Amniotic epithelial cell (primary cell): Measurements from ENCODE around the gene SLC35A4.

Experiments
- DNase-seq: peaks from one replicate; pipeline ENCODE4 v3.0.0-alpha.2; 2010; ENCODE audit warnings: low read depth

Gene SLC35A4, protein sequence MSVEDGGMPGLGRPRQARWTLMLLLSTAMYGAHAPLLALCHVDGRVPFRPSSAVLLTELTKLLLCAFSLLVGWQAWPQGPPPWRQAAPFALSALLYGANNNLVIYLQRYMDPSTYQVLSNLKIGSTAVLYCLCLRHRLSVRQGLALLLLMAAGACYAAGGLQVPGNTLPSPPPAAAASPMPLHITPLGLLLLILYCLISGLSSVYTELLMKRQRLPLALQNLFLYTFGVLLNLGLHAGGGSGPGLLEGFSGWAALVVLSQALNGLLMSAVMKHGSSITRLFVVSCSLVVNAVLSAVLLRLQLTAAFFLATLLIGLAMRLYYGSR

DNA sequence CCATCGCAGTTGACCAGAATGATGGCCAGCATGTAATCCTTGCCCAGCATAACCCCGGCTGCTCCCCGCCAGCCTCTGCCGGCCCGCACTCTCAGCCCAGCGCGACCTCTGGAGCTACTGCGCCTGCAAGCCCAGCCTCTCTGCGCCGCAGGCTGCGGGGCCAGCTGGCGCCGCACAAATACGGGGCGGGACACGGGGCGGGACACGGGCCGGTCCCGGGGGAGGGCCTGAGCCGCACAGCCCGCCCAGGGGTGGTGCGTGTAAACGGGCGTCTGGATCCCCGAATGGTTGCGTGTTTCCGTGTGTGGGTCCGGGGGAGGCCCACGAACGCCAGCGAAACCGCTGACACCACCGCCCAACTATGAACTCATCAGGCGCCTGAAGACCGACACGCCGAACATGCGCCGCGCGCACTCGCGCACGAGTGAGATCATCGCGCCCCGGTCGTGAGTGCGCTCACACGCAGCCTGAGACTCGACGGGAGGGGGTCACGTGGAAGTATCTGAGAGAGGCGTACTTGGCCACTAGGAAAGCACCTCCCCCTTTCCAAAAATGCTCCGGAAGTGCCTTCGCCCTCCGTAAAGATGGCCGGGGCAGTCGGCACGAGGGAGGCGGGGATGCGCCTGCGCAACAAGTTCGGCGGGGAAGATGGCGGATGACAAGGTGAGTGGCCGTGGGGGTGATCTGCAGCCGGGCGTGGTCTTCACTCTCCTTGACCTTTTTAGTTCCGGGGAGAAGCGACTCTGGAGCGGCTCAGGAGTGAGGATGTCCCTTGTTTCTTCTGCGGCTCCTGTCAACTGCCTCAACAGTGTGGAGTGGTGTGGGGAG is at the start of gene SLC35A4, which contains the start of gene APBB3:
TSS of gene SLC35A4 (plus strand) at position 633 of the 828 bp plus-strand sequence. CDS start 2,342 bp downstream, outside the sequence.
TSS of gene APBB3 (minus strand) at position 403 of the 828 bp plus-strand sequence. CDS start at position 50, 353 bp downstream.
- peak; percentile 100 for DNase-seq

DNA sequence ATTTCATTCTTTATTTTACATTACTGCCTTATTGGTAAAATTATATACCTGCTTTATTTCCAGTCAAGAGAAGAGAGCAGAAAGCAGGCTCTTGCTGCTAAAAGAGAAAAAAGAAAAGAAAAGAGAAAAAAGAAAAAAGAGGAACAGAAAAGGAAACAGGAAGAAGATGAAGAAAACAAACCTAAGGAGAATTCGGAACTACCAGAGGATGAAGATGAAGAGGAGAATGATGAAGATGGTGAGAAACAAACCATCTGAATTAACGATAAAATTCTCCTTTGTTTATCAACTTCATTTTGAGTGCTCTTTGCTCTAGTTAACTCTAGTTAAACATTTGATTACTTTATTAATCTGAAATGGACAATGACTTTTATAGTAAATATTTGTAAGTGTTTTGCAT is 40.6 kb upstream of the SLC35A4 start:
- no peak for DNase-seq

DNA sequence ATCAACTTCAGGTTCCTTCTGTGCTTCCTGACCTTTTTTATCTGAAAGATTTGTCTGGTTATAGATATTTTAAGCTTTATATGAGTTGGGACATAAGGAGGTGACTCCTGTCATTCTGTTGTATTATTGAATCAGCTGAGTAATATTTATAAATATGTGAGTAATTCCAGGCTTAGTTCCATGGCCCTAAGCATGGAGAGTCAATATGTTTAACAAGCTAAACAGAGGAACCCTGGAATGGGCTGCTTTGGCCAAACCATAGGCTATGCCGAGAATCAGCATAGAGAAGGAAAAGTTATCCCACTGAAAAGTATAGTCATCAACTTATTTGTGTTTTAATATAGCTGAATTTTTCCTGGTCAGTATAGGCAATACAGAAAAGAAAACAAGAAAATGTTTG is 24.4 kb upstream of the SLC35A4 start:
- DNase-seq, result no peak

DNA sequence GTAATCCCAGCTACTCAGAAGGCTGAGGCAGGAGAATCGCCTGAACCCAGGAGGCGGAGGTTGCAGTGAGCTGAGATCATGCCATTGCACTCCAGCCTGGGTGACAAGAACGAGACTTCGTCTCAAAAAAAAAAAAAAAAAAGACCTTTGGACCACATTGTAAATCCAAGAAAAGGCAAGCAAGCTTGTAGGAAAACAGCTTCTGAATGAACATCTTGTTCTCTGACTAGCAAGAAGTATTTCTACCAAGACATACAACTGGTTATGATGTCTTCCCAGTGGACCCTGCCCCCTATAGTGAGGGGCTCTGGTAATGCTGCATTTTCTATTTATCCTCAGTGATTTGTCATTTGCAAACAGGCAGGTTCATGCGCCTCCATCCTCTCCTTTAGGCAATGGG is 21.7 kb upstream of the SLC35A4 start:
- no peak for DNase-seq

DNA sequence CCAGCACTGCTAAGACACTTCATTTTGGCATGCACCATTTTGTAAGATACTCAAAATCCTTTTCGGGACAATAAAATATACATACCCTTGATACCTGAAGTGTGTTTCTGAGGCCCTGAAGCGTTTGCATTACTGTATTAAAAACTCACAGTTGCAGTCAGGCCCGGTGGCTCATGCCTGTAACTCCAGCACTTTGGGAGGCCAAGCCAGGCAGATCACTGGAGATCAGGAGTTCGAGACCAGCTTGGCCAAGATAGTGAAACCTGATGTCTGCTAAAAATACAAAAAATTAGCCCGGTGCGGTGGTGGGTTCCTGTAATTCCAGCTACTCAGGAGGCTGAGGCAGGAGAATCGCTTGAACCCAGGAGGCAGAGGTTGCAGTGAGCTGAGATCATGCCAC is 19.6 kb upstream of the SLC35A4 start:
- DNase-seq, result no peak

DNA sequence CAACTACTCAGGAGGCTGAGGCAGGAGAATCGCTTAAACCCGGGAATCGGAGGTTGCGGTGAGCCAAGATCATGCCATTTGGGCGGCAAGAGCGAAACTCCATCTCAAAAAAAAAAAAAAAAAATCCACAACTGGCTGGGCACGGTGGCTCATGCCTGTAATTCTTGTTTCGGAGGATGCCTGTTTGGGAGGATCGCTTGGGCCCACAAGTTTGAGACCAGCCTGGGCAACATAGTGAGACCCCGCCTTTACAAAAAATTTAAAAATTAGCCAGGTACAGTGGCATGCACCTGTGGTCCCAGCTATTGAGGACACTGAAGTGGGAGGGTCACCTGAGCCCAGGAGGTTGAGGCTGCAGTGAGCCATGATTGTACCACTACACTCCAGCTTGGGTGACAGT is 19.0 kb upstream of the SLC35A4 start:
- DNase-seq, result no peak

DNA sequence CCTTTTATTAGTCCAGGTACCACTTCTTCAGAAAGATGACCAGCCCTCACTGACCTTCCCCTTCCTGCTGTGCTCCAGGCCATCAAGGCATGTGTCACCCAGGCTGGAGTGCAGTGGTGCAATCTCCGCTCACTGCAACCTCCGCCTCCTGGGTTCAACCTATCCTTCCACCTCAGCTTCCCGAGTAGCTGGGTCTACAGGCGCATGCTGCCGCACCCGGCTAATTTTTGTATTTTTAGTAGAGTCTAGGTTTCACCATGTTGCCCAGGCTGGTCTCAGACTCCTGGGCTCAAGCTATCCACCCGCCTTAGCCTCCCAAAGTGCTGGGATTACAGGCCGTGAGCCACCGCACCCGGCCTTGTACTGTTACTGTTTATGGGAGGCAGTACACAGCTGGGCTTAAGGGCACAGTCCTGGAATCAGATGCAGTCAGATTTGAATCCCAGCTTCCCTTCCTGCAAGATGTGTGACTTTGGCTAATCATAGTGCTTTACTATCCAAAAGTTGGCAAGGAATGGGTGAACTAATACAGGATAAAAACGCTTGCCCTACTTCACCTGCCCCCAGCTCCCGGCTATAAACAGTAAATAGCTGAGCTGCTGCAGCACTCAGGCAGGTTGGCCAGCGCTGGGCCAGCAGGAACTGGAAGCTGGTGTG is 17.6 kb upstream of the SLC35A4 start:
- DNase-seq, result no peak

DNA sequence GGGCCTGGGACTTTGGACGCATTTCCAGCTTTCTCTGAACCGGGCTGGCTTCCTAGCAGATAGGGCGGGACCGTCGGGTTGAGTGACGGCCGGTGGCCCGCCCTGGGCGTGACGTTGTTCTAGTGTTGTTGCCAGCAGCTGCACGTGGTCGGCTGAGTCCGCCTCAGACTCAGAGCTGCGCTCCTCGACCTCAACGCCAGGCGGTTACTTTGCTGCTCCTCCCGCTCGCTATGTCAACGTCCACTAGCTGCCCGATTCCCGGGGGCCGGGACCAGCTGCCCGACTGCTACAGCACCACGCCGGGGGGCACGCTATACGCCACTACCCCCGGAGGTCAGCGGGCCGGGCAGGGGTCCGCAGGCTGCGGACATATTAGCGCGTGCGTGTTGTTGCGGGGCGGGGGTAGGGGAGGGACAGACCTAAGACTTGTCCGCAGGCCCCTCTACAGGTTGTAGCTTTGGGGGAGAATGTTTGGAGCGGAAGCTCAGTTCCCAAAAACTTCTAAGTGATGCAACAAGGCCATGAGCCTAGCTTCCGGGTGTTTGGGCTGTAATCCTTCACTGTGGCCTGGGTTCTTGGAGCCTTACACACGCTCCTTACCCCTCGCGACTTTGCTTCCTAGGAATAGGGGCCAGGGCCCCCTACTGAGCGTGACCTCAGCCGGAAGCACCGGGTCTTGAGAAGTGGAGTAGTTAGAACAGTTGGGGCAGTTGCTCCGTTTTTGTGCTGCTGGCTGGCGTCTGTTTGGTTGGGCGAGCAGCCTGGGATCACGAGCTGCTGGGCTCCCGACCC is 16.9 kb upstream of the SLC35A4 start, which contains the start of gene EIF4EBP3:
TSS of gene EIF4EBP3 (plus strand) at position 155 of the 792 bp plus-strand sequence. CDS start at position 231, 76 bp downstream.
- peak; percentile 92 for DNase-seq

DNA sequence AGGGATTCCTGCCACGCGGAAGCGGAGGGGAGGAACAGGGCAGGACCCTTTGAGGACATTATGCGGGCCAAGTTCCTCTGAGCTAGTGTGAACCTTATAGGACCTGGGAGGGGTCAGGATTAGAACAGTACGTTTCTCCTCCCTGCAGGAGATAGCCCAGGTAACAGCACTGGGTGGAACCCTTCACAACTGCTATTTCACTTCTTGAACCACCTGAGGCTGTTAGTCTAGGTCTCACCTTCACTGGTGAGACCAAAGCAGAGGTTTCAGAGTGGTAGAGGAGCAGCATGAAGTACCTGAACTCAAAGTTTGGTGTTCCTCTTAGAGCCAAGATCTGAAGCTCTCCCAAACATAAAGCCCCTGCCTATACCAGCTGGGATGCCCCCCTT is 16.3 kb upstream of the SLC35A4 start:
- DNase-seq, result no peak

DNA sequence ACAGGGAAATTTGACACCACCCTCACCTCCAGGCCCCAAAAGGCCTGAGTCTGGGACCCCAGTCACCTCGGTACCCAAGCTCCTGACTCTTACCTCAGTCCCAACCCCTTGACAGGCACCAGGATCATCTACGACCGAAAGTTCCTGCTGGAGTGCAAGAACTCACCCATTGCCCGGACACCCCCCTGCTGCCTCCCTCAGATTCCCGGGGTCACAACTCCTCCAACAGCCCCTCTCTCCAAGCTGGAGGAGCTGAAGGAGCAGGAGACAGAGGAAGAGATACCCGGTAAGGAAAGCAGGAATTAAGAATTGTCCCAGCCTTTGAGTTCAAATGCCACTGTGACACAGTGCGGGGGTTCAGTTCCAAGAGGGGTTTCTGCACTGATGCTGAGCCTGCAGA is 15.8 kb upstream of the SLC35A4 start:
- no peak for DNase-seq

DNA sequence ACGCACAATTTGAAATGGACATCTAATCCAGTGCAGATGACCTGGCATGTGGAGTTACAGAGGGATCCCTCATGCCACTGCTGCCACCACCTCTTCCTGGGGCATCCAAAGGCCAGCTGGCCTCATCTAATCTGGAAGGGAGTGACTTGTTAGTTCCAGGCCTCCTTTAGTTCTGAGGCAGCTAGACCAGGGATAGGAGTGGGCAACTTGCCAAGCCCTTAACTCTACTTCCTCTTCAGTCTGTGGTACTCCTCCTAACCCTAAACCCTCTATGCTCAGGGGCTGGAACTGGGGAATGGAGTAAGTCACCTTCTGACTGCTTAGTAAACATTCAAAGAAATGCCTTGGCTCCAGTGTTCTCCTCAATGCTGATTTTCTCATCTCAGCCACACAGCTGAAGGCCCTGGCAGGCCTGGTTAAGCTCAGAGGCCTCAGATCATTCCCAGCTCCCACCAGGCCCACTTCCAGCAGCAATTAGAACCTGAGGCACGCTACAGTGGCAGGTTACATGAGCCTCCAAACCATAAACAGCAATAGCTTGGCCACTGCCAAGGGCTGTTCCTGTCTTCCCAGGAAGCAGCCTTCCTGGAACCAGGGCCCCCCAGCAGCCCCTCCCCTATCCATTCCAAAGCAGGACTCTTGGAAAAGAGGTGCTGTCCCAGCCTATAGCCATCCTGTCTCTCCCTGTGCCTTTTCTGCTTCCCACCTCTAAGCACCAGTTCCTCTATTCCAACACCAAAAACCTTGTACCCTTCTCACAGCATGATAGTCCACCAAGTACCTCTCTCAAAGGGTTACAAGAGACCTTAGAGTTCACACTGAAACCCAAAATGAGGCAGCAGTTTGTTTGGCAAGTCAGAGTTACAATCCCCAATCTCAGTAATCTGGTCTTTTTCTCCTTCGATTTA is 15.1 kb upstream of the SLC35A4 start:
- peak; percentile 53 for DNase-seq

DNA sequence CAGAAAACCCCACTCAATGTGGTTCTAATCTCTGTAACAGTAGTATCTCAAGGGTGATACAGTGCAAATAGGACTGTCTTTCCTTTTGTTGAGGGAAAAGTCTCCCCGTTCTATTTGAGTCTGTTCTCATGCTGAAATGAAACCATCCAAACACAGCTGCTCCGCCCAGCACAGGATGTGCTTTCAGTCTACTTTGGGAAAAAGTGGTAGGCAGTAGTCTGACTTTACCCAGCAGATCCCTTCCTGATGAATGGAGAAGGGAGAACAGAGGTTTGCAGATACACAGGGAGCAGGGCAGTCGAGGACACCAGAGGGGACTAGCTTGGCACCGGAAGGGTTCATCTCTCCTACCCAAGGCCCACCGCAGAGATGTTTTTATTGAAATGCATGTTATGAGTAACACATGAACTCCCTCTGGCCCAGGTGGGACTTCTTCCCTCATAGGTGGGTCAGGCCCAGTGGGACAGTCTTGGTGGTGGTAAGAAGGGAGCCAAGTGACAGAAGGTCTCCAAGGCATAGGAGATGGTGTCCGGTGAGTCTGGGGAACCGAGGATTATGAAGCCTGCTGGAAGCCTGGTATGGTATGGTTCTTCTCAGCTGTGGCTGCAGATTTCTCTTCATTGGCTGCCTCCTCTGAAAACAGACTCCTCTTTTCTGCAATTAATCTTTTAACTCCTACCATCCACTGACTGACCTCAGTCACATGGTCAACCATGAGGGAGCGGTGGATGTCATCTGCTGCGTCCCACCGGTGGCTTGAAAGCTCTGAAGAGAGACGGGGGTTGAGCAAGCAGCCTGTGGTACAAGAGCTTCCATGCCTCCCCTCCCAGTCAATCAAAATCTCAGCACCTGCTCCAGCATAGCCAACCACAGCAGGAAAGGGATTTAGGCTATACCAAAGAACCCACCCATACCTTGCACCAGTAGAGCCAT is 14.2 kb upstream of the SLC35A4 start:
- no peak for DNase-seq

DNA sequence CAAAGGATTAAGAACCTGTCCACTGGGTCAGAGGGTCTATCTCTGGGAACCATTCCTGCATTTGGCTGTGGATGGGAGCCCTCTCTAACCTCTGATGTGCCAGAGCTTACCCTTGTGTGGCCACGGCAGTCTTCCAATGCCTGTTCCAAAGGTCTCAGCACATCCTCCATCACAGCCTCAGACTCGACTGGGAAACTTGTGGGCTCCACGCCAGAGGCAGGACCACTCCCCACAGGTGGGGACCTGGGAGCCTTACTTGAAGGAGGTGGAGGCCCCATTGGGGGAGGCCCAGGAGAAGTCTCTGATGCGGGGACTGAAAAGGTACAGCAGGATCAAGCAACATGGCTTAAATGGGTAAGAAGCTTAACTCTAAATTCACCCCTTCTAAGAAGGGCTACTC is 12.8 kb upstream of the SLC35A4 start:
- DNase-seq, result no peak

DNA sequence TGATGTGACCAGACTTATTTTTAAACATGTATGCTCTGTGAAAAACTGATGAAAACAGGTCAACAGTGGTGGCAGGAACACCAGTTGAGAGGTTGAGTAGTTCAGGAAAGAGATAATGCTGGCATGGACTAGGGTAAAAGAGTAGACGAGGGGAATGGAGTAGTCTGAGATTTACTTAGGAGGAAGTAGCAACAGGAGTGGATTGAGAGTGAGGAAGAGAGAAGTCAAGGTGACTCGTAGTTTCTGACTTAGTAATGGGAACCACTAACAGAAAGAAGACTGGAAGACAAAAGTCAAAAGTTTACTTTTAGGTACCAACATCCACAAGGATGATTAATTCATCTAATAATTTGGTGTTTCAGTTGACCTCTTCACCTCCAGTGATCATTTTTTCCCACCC is 11.0 kb upstream of the SLC35A4 start:
- DNase-seq, result no peak

DNA sequence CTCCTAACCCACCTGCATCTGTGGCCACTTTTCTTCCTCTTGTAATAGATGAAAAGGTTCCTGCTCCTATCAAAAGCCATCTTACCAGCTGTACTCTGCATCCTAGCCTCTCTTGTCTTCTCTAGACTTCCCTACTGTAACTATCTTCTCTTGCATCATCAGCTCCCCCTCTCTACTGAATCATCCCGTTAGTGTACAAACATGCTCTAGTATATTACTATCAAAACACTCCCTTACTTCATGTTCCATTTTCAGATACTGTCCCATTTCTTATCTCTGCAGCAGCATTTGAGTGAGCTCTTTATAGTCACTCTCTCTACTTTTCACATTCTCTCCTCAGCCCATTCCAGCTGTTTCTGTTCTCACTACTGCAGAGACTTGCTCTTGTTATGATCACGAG is 10.2 kb upstream of the SLC35A4 start:
- DNase-seq, result peak; percentile 87

DNA sequence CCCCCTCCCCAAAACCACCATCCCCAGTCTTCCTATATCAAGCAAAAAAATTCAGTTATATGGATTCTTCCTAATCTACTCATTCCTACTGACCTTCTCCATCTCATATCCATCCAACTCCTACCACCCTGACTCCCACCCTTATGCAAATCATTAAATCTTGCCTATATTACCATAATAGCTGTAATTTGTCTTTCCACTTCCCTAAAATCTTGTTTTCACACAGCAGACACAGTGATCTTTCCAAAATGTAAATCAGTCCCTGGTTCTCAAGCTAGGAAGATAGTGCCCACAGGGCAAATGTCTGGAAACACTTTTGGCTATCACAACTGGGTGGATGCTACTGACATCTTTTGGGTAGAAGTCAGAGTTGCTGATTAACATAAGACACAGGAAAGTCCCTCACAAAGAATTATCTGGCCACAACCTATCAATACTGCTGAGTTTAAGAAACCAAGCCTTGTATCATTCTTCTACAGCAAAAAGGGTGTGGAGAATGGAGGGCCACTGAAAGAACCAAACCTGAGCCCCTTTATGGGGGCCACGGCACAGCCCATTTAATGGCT is 8.8 kb upstream of the SLC35A4 start:
- DNase-seq, result no peak

DNA sequence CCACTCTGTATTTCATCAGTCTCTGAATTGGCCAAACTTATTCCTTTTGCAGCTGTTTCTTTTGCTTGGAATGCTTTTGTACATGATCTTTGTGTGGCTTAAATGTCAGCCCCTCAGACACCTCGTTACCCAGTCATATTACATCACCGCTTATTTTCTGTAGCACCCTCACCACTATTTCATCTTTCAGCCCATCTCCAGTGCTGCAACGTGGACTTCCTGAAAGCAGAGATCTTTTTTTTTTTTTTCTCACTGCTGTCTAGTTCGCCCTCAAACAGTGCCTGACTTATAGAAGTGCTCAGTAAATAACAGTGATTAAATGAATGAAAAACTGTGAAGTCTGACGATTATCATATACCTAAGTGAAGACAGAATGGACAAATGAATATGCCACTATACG is 8.2 kb upstream of the SLC35A4 start:
- DNase-seq, result peak; percentile 40

DNA sequence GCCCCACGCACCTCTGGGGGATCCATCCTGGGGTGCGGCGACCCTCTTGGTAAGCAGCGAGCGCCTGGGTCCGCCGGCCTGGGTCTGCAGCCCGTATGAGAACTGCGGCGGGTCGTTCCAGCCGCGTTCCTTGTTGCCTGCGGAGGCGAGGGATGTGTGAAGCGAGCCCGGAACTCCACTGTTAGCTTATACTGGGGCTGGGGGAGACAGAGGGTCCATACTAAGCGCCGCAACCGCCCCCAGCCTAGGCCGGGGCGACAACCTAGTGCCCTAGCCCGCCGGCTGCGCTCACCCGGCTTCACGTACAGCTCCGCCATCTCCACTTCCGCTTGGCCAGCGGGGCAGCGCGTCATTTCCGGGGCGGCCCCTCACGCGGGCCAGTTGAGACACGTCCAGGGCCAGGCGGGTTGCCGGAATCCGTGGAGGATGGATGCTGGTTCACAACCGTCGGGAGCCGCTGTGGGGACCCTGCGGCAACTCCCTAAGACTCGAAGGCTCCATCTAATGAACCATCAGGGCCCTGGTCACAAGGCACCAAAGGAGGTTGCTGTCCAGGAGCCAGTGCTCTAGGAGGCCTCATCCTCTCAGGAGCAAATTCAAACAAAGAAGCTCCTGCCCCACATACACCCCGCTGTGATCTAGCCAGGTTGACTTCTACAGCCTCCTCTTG is 7.4 kb upstream of the SLC35A4 start, which contains the start of gene SRA1:
TSS of gene SRA1 (minus strand) at position 338 of the 670 bp plus-strand sequence. CDS start at position 317, 21 bp downstream.
- peak; percentile 80 for DNase-seq
